Activated CD8-positive, alpha-beta memory T cell treated with anti-CD3 and anti-CD28 coated beads for 24 hours (primary cell): ENCODE data around the gene SH3PXD2A.
A peak's percentile ranks its signal among the peaks of the same experiment; 100 is the strongest.
"Not testable (repeated sequence)": the region's sequence is repeated elsewhere in the genome, so short reads cannot be mapped to it uniquely, and the experiment has no call there.

Experiments used
- DNase-seq: peaks from one replicate; pipeline ENCODE4 v3.0.0-alpha.2; 2020

The SH3PXD2A gene

DNA sequence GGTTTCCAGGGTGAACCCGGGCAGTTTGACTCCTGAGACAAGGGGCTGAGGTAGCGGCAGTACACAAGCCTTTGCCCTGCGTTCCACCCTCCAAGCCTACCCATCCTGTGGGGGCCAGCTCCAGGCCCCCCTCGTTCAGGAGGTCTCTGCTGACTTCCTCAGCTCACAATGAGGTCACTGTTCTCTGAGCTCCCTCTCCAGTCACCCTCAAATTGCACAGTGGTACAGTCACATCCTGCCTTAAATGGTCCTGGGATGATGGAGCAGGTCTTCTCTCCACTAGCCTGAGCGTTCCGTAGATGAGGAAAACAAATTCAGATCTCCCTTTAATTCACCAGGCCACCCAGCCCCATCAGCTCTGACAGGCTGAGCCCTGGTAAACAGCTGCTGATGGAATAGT is 90.2 kb downstream of the SH3PXD2A start:
- no peak for DNase-seq

DNA sequence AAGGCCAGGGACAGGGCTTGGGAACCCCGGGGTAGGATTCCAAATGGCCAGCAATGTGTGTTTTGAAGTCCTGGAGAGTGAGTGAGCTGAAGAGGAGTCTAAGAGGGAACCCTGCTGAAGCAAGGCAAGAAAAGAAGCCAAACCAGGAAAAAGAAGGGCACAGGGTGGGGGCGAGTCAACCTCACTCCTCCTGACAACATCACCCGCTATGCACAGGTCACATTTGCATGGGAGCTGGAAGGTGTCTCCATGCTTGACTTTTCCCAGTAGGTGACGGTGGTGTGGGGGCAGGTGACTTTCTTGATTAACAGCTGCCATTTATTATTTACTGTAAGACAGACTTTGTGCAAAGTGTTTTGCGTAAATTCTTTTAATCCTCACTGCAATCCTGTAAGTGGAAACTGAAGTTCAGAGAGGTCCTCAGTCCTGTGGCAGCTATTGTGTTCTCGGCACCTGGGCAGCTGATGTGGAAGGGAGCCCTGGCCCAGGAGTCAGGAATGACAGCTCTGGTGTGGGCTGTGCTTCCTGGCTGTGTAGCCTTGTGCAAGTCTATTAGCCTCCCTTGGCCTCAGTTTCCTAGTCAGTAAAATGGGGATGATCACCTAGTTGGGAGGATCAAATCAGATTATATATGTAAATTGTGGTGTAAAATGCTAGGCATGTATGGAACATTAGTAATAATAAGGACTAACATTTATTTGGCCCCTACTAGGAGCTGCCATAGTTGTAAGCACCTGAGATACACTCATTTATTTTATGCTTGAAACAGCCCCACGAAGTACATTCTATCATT is 90.9 kb downstream of the SH3PXD2A start:
- no peak for DNase-seq

DNA sequence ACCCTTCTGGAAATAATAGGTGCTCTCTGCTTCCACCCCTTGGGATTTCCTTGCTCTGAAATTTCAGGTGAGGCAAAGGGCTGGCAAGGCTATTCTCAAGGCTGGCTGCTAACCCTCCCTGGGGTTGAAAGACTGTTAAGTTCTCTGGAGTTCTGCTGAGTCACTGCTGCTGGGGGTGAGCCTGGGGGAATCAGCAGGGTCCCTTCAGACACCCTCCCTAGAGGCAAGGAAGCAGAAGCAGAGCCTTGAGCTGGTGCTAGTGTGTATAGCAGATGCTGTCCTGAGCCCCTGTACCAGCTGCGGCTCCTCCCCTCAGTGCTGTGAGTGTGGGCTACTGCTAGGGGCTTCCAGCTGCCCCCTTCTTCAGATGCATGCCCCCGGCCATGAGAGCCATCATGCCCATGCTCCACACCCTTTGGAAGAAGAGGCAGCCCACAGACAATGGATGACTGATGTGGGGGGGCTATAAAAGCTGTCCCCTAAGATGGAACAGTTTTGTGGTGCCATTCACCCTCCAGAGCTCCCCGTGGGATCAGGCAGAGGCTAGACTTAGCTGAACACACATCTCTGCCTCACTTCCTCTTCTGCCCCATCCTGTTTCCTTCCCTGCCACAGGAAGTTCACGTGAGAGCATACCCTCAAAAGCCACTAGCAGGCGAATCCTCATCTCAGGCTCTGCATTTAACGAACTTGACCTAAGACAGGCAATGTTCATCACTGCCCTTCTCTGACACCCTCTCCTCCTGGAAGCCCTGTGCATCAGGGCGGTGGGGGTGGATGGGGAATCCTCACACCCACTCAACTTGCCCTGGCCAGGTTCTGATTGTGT is 91.8 kb downstream of the SH3PXD2A start:
- peak; percentile 72 for DNase-seq

DNA sequence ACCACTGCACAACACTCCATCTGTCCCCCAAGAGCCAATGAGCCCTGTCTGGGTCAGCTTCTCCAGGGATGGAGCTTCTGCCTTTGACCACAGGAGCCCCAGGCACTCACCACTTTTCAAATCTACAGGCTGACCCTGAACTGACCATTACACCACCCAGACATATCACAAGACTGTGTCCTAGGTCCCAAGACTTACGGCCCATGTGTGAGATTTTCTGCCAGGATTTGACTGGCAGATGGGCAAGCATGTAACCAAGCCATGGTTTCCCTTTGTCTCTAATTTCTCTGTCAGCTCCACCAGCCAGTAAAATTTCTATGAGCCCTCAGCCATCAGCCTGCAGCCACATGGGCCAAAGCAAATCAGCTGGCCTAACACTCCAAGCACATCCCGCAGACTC is 92.5 kb downstream of the SH3PXD2A start:
- no peak for DNase-seq

DNA sequence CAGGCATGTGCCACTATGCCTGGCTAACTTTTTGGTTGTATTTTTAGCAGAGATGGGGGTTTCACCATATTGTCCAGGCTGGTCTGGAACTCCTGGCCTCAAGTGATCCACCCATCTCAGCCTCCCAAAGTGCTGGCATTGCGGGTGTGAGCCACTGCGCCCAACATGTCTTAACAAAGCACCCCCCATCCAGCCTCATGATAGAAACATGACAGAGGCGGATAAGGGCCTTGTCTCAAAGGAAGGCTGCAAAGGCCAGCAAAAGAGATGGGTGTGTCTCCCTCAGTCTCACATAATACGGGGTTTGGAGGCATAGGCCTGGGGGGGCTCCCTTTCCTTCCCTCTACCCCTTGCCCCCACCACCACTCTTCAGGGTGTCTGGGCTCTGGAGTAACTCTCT is 93.2 kb downstream of the SH3PXD2A start:
- no peak for DNase-seq

DNA sequence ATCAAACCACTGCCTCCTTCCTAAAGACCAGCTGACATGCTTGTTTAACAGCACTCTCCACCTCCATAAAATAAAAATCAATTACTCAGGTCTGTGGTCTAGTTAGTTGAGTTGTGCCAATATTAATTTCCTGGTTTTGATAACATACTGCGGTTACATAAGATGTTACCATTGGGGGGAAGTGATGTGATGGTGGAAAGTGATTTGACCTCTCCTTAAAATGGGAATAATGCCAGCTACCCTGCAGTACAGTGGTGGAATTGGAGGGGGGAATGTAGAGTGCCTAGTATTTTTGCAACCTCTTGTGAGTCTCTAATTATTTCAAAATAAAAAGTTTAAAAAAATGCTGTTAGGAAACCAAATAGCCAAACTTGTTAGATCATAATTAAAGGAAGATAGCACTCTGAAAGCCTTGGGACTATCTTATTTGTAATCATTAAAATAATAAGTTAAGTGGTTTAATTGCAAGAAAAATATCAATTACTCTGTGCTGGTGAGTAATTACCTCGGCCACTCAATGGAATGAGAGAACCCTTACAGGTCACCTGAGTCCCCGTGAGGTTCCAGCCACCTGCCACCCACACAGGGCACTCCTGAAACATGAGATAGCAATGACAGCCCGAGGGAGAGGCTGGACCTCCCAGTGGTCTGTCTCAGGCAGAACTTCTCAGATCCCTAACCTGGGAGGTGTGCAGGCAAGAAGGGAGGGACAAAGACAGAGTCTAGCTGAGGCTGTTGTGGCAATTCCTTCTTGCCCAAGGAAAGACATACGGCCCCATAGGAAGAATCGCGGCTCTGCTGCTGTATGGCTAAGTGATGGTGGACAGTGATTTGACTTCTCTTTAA is 94.1 kb downstream of the SH3PXD2A start:
- no peak for DNase-seq

DNA sequence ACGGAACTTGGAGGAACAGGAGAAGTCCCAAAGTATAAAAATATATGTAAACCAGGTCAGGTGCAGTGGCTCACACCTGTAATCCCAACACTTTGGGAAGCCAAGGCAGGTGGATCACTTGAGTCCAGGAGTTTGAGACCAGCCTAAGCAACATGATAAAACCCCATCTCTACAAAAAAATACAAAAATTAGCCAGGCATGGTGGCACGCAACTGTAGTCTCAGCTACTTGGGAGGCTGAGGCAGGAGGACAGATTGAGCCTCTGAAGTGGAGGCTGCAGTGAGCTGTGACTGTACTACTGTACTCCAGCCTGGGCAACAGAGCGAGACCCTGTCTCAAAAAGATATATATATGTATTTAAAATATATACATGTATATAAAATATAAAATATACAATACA is 95.1 kb downstream of the SH3PXD2A start:
- DNase-seq = not testable (repeated sequence)

DNA sequence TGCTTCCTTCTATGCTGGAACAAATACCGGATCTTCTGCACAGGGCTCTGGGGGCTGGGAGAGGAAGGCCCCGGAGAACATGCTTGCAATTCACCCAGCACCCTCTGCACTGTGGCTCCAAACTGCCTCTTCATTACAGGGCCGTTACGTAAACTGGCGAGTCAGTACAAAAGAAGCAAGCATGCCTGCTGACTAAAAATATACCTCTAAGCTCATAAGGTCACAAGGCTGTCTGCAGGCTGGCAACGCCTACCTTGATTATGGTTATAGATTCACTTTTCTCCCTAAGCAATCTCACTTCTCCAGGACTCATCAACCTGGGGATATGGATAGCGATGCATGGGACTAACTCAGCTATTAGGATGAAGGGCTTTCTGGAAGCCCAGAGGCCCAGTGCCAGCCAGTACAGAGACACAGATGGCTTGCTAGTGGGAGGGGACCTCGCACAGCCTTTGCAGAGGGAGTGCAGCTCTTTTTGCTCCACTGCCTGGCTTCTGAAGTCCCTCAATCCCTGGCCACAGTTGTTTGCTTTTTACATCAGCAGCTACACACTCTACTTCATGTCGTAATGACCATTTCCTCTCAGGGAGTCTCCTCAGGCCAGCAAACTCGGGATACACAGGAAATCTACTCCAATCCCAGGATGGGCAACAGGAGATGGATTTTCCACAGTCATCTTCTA is 96.1 kb downstream of the SH3PXD2A start:
- no peak for DNase-seq

DNA sequence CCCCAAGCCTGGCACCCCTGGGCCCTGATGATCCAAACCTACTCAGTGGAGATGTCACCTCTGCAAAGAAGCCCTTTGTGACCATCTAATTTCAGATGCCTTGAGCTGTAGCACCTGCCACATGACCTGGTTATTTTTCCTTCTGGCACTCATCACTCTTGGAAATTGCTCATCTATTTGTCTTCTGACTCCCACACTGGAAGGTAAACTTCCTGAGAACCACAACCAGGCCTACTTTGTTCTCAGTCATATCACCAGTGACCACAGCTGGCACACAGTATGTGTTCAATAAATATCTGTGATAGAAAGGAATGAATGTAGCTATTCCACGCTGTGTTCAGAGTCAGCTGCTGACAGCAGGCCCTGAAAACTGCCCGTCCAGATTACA is 97.1 kb downstream of the SH3PXD2A start:
- no peak for DNase-seq

DNA sequence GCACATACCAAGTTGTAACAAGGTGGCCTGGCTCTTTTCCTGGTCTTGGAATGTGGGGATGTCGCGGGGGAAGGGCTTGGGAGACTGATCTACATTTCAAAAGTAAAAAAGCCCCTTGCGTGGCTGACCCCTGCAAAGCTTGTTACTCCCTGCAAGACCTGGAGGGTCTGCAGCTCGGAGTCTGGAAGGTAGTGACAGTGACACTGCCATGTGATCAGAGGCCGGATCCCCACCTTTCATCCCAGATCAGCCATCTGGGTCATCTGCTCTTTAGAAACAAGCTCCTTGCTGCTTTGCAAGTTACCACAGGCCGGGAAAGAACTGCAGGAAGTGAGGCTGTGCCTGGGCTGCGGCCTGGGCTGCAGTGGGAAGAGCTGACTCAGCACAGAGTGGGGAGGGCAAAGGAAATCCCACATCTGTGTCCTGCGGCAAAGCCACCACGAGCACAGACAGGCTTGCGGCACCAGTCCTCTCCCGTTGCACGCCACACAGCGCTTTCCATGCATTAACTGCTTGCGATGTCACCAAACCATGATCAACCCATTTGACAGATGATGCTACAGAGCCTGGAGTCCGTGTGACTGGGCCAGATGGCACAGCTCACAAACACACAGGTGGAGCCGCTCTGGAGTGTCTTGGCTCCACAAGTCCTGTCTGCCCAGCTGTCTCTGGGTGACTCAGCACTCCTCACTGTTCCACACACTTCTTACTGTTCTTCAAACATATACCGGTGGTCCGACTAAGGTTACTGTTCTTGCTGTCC is 97.7 kb downstream of the SH3PXD2A start:
- no peak for DNase-seq

DNA sequence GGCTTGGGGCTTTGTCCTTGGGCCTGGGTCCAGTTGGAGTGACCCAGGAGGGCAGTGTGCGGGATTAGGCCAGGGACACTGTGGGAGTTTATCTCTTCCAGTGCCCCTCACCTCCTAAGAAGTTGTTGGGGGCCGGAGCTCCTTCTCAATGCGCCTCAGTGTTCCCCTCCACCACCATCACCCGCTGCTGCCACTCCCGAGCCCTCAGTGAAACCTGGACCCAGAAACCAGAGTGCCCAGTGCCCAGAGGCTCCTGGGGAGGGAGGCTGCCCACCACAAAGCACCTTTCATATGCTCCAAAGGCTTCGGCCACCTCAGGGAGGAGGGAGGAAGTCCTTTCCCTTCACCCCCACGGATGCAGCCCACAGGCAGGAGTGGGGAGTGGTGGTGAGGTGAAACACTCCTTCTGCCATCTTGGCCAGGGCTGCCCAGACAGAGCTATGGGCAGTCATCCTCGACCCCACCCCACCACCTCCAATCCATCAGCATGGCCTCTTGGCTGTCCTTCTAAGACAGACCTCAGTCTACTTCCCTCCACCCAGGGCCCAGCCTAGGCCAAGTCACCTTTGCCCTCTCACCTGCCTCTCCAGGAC is 99.0 kb downstream of the SH3PXD2A start:
- DNase-seq = no peak

DNA sequence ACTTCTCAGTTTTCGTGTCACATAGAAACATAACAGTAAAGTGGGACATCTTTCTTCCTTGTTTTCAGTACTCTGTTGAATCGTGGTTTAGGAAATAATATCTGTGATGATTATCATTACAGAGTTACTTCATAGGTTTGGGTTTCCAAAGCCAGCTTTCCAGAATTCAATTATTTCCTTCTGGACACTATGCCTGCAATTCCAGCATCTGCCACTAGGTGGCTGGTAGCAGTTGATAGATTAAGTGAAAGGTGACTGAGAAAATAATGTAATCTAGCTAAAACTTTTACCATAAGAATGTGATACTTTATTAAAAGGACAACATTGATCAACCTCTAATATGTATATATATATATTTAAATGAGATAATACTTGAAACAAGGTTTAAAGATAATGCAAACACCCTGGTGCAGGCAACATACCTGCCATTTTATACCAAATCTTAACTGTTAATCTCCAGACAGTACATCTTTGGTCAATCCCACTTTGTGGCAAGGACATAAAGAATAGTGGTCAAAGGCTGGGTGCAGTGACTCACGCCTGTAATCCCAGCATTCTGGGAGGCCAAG is 102.6 kb downstream of the SH3PXD2A start:
- DNase-seq = peak; percentile 71

DNA sequence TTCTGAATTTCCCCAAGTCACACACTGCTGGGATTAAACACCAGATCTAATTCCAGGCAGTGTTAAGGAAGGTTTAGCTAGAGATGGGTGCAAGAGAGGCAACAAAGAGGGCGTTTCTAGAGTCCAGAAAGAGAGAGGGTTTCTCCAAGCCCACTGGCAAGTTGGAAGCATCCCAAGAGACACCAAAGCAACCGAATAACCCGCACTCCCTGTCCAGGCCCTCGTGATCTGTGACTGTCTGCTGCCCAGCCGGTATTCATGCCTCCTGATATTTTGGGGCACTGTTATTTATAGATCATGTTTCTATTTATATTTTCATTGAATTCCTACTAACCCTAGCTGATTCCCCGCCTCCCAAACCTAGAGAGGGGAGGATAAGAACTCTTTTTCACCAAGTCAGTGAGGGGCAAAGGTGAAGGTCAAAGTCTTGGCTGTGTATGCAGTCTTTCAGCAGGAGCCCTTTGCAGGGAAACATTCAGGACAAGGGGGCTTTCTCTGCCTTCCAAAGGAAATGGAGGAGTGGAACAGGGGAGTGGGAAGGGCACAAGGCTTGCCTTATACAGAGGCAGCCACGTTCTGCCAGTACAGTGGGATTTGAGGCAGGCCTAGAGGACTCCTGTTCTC is 103.6 kb downstream of the SH3PXD2A start:
- DNase-seq = no peak

DNA sequence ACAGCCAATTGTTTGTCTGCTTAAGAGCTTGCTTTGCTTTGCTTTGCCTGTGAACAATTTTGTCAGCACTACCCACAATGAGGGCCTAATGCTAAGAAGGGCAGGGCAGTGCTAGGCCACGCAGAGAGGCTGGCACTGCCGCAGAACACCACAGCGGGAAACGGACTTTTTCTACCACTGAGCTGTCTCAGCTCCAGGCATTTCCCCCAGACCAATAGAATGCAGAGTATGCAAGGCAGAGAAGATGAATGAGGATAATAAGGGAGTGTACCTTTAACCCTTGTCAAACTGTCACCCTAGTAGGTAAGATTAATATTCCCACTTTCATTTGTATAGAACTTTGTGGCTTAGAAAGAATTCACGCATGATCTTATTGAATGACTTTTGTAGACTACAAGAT is 104.5 kb downstream of the SH3PXD2A start:
- DNase-seq = no peak

DNA sequence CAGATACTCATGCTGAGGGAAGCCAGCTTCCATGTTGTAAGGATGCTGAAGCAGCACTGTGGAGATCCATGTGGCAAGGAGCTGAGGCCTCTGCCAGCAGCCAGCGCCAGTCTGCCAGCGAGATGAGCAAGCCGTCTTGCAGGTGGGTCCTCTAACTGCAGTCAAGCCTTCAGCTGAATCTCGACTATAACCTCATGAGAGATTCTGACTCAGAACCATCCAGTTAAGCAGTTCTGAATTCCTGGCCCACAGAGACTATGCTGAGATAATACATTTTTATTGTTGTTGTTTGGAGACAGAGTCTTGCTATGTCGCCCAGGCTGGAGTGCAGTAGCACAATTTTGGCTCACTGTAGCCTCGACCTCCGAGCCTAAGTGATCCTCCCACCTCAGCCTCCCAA is 105.6 kb downstream of the SH3PXD2A start:
- no peak for DNase-seq

DNA sequence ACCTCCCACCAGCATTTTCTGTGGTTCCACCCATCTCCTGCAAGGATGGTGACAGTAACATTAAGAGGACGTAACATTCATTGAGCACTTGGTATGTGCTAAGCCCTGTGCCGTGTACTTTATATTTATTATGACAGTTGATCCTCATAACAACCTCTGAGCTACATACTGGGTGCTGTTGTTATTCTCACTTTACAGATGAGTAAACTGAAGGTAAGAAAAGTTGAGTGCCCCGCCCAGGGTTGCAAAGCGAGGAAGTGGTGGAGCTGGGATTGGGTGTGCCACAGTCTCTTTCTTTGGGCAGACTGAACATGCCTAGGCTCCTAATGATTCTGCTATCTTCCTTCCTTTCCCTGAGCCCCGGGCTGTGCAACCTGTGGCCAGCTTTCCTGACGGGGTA is 107.4 kb downstream of the SH3PXD2A start:
- no peak for DNase-seq

DNA sequence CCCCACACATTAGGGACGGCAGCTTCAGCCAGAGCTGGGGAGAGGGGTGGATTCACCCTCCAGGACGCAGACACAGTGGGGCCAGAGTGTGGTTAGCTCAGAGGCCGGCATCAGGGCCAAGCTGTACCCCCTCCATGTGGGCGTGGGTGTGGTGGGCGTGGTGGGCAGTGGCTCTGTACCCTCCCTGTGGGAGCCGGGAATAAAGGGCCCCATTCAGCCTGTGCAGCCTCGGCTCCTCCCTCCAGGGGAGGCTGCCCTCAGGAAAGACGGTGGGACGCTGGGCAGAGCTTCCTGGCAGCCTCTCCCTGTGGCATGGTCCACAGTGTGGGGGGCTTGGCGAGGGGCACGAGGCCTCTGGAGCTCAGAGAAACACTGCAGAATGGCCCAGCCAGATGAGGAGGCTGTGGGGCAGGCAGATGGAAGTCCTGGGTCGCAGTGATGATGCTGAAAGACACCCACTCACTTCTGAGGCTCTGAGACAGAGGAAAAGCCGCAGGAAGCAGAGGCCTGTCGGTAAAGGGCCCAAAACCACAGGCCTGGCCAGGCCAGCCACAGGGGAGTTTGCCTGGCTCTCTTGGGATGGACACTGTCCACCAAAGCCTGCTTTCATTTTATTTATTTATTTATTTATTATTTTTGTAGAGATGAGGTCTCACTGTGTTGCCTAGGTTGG is 108.0 kb downstream of the SH3PXD2A start:
- DNase-seq = no peak

DNA sequence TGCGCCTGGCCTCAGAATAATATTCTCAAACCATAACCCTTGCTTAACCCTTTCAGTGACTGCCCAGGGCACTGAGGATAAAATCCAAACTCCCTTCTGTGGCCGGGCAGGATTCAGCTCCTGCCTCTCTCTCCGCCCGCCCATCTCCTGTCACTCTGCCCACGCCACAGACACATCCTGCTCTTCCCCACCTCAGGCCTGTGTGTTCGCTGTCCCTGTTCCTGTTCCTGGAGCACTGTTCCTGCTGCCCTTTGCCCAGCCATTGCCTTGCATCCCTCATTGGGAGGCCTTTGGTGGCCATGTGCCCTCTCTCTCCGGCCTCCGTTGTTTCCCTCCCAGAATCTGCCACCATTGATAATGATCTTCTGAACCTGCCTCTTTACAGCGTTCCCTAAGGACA is 108.8 kb downstream of the SH3PXD2A start:
- no peak for DNase-seq

DNA sequence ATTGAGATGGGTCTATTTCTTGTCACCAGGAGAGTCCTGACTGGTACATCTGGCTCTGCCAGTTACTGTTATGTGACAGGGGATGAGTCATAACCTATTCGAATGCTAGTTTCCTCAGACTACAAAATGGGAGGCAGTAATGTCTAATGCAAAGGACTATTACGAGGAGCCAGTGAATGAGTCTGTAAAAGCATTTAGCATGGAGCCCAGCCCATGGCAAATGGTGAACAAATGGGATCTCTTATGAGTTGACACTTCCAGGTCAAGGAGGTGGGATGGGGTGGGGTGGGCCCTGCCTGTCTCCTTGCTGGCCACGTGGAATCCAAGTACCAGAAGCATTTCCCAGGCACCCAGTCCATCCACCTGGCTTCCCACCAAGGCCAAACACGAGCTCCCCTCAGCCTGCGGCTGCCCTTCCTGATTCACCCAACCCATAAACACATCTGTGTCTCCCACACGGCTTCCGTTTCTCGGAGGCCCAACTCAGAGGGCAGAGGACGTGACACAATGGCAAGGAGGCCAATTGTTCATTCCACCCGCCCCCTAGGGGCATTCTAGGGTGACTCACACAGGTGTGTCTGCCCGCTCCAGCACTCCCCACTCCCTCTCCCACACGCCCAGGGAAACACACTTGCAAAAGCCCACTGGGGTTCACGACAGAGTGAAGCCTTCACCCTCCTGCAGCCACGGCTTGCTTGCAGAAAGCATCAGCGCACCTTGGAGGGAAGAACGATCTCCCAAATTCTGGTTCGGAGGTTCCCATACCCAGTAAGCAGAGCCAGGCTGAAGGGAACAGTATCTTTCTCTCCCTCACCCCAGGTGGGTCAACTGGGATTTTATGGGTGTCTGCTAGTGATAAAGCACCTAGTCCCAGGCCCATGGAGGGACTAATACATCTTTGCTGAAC is 109.8 kb downstream of the SH3PXD2A start:
- peak; percentile 61 for DNase-seq
